NT2/D1 (cell line): ENCODE data around the gene CRACDL.

Source experiments
- SUZ12 ChIP-seq: IDR thresholded peaks from 2 replicates; pipeline ENCODE4 v1.6.1; 2011; ENCODE audit not compliant: insufficient read length, insufficient read depth; ENCODE audit errors: extremely low read depth
- YY1 ChIP-seq: IDR thresholded peaks from 2 replicates; pipeline ENCODE4 v1.6.1; 2011; ENCODE audit not compliant: insufficient read length, insufficient read depth
- ZNF274 ChIP-seq: IDR thresholded peaks from 2 replicates; pipeline ENCODE4 v1.6.1; 2011; ENCODE audit warnings: mild to moderate bottlenecking, low read depth, low read length

DNA sequence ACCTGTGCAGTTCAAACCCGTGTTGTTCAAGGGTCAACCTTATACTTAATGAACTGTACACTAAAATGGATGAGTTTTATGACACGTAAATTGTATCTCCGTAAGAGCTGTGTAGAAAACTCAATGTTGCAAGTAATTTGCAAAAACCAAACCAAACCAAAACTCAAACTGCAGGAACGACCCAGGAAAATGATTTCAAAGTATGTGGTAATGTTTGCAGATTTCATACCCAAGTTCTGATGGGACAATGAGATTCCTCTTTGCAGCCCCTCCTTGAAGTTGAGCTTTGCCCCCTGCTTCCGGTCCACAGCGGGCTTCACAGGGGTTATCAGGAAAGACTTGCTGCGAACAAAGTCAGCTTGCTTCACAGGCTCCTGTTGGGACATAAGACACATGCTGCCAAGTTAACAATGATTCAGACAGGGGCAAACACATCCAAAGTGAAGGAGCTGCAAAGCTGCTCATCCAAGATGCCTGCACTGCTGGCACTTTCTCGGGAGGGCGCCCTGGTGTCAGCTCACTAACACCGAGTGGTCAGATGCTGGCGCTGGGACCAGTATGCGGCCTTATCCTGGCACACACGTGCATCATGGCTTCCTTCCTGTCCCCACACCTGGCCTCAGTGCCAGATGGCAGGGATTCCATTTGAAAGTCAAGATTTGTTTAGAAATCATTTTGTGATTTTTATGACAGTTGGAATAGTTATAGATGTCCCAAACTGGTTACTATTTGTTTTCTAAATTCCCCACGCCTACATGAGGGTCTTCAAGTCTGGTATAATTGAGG, 139.9 kb downstream of the CRACDL start:
- TF ChIP-seq ZNF274 = no peak
- TF ChIP-seq SUZ12 = no peak
- no peak for TF ChIP-seq YY1
